Hippocampal formation (tissue), 2 donors: ENCODE results near the gene REEP6.
"Not testable (repeated sequence)": the region's sequence is repeated elsewhere in the genome, so short reads cannot be mapped to it uniquely, and the experiment has no call there.

Experiments used
- DNase-seq, 2 donors: peaks; one replicate each; lab custom pipeline; 2025; lab: John Stamatoyannopoulos, UW

The REEP6 gene

GRCh38 chr19:1507763-1508506 is 17.0 kb downstream of the REEP6 start:
- peak; percentile 89 to 90 for DNase-seq

- no peak for DNase-seq
Measured at GRCh38 chr19:1508507-1508856, 17.5 kb downstream of the REEP6 start.

- no peak for DNase-seq
Measured at GRCh38 chr19:1509602-1510441, 18.8 kb downstream of the REEP6 start.

GRCh38 chr19:1510442-1510806 is 19.4 kb downstream of the REEP6 start:
- DNase-seq: no peak

GRCh38 chr19:1510807-1511206 is 19.8 kb downstream of the REEP6 start:
- DNase-seq: no peak

GRCh38 chr19:1511318-1512317 is 20.6 kb downstream of the REEP6 start:
- no peak for DNase-seq

- DNase-seq: no peak
Measured at GRCh38 chr19:1512671-1513498, 21.9 kb downstream of the REEP6 start, which contains the start of gene ADAMTSL5. TSS of gene ADAMTSL5 (minus strand) at chr19:1513019. CDS start at chr19:1510943, 2,076 bp downstream.

- DNase-seq: no peak
Measured at GRCh38 chr19:1513499-1514294, 22.7 kb downstream of the REEP6 start.

- DNase-seq: no peak
Measured at GRCh38 chr19:1514295-1514661, 23.3 kb downstream of the REEP6 start.

- DNase-seq: no peak
Measured at GRCh38 chr19:1514986-1515721, 24.2 kb downstream of the REEP6 start.

- DNase-seq: no peak
Measured at GRCh38 chr19:1516395-1516753, 25.4 kb downstream of the REEP6 start.

GRCh38 chr19:1518471-1518870 is 27.5 kb downstream of the REEP6 start:
- no peak for DNase-seq

- DNase-seq: not testable (repeated sequence)
Measured at GRCh38 chr19:1519802-1520201, 28.8 kb downstream of the REEP6 start.

- DNase-seq: no peak
Measured at GRCh38 chr19:1520203-1520780, 29.3 kb downstream of the REEP6 start.

- peak; percentile 27 to 47 for DNase-seq
Measured at GRCh38 chr19:1521636-1522035, 30.7 kb downstream of the REEP6 start.

GRCh38 chr19:1522061-1522460 is 31.1 kb downstream of the REEP6 start:
- DNase-seq: no peak

- DNase-seq: no peak
Measured at GRCh38 chr19:1522838-1523237, 31.9 kb downstream of the REEP6 start.

GRCh38 chr19:1523412-1524286 is 32.7 kb downstream of the REEP6 start, which contains the start of gene PLK5:
TSS of gene PLK5 (plus strand) at chr19:1524077. CDS start at chr19:1526997, 2,920 bp downstream.
- DNase-seq: no peak
